DND-41 (cell line): ENCODE results near the gene JAM2.

Source experiments
- ATAC-seq: fragments of 200-7000 bp; cut with Tn5 transposase; 3 replicates; pipeline ENCODE4 v1.9.1; 2021; ENCODE audit warnings: low read depth; ENCODE audit not compliant: insufficient read depth
- DNase-seq: peaks from one replicate; pipeline ENCODE4 v3.0.0-alpha.2; 2020
- H2AFZ ChIP-seq: 2 replicates; pipeline ENCODE4 v1.6.0; 2012; ENCODE audit warnings: low read depth, low read length
- H3K27ac ChIP-seq: 2 replicates; pipeline ENCODE4 v1.5.1; 2012; ENCODE audit warnings: low read length, inconsistent platforms
- H3K27me3 ChIP-seq: fragments of 200-600 bp; sonication (generic); 2 replicates; pipeline ENCODE4 v1.6.0; 2012; ENCODE audit warnings: low read length, mild to moderate bottlenecking, inconsistent platforms; ENCODE audit not compliant: insufficient read depth, poor library complexity
- H3K36me3 ChIP-seq: 2 replicates; pipeline ENCODE4 v1.5.1; 2012; ENCODE audit warnings: low read length, inconsistent platforms; ENCODE audit not compliant: insufficient read depth
- H3K4me1 ChIP-seq: 2 replicates; pipeline ENCODE4 v1.5.1; 2012; ENCODE audit warnings: mild to moderate bottlenecking, low read length; ENCODE audit not compliant: insufficient read depth
- H3K4me2 ChIP-seq: 2 replicates; pipeline ENCODE4 v1.6.0; 2012; ENCODE audit warnings: mild to moderate bottlenecking, moderate library complexity, low read length, inconsistent platforms; ENCODE audit not compliant: insufficient read depth
- H3K4me3 ChIP-seq, 2 experiments: fragments of 200-600 bp in 1 of 2; shearing (Covaris generic) in 1 of 2; 2 replicates each; pipeline ENCODE4 v1.5.1; 2012 to 2016; ENCODE audit warnings: inconsistent platforms in 2 of 2, low read length in 2 of 2, mild to moderate bottlenecking in 2 of 2, low read depth in 1 of 2, moderate library complexity in 1 of 2
- H3K79me2 ChIP-seq: 2 replicates; pipeline ENCODE4 v1.6.0; 2012; ENCODE audit warnings: low read length, inconsistent platforms; ENCODE audit not compliant: insufficient read depth
- H3K9ac ChIP-seq: 2 replicates; pipeline ENCODE4 v1.6.0; 2012; ENCODE audit warnings: low read depth, mild to moderate bottlenecking, inconsistent platforms, low read length, moderate library complexity
- H3K9me3 ChIP-seq: 2 replicates; pipeline ENCODE4 v1.5.1; 2012; ENCODE audit warnings: low read length, moderate library complexity, mild to moderate bottlenecking, inconsistent platforms; ENCODE audit not compliant: insufficient read depth, severe bottlenecking
- H4K20me1 ChIP-seq: 2 replicates; pipeline ENCODE4 v1.6.0; 2012; ENCODE audit warnings: low read length; ENCODE audit not compliant: insufficient read depth
- CTCF ChIP-seq: IDR thresholded peaks from 2 replicates; pipeline ENCODE4 v1.5.1; 2012; ENCODE audit warnings: borderline replicate concordance, low read length, moderate library complexity, mild to moderate bottlenecking; ENCODE audit not compliant: poor library complexity, severe bottlenecking; ENCODE audit errors: extremely low read depth
- EZH2 ChIP-seq: IDR thresholded peaks from 3 replicates; pipeline ENCODE4 v1.6.1; 2012; ENCODE audit warnings: borderline replicate concordance, low read depth, mild to moderate bottlenecking, moderate library complexity, low read length, inconsistent platforms; ENCODE audit not compliant: severe bottlenecking

The JAM2 gene

GRCh38 chr21:25682382-25682781 lies 43.3 kb downstream of the JAM2 start:
- H3K4me2 ChIP-seq = no peak overlapping the region
- no peaks in the 10 kb centered on the region for H4K20me1 ChIP-seq
- H3K4me1 ChIP-seq = no peaks in the 10 kb centered on the region
- DNase-seq (no peak), ATAC-seq (no peak)
- H3K36me3 ChIP-seq = no peaks in the 10 kb centered on the region
- H3K79me2 ChIP-seq = no peaks in the 10 kb centered on the region
- H3K27me3 ChIP-seq = no peaks in the 10 kb centered on the region
- no peak overlapping the region for H3K27ac ChIP-seq
- TF ChIP-seq EZH2 (no peak), CTCF (no peak)
- H3K9me3 ChIP-seq = no peaks in the 10 kb centered on the region
- no peak overlapping the region for H2AFZ ChIP-seq
- H3K4me3 ChIP-seq = no peak overlapping the region
- no peak overlapping the region for H3K9ac ChIP-seq

- no peaks in the 10 kb centered on the region for H4K20me1 ChIP-seq
Measured at GRCh38 chr21:25687787-25688186, 48.7 kb downstream of the JAM2 start.

GRCh38 chr21:25688275-25689155 lies 49.5 kb downstream of the JAM2 start:
- H3K79me2 ChIP-seq = no peaks in the 10 kb centered on the region
- H3K4me1 ChIP-seq = no peaks in the 10 kb centered on the region
- no peak overlapping the region for H2AFZ ChIP-seq
- no peak overlapping the region for H3K4me2 ChIP-seq
- H3K27me3 ChIP-seq = no peaks in the 10 kb centered on the region
- DNase-seq (no peak), ATAC-seq (no peak)
- H3K9me3 ChIP-seq = no peaks in the 10 kb centered on the region
- TF ChIP-seq CTCF = no peak
- no peak for TF ChIP-seq EZH2
- H3K27ac ChIP-seq = no peak overlapping the region
- H3K9ac ChIP-seq = no peak overlapping the region
- no peaks in the 10 kb centered on the region for H4K20me1 ChIP-seq
- H3K4me3 ChIP-seq = no peak overlapping the region
- H3K36me3 ChIP-seq = no peaks in the 10 kb centered on the region

More at GRCh38 chr21:25687787-25688186, 48.7 kb downstream of the JAM2 start:
- DNase-seq (no peak), ATAC-seq (no peak)
- no peaks in the 10 kb centered on the region for H3K79me2 ChIP-seq
- no peak for TF ChIP-seq EZH2
- TF ChIP-seq CTCF = no peak
- H3K36me3 ChIP-seq = no peaks in the 10 kb centered on the region
- H3K9me3 ChIP-seq = no peaks in the 10 kb centered on the region
- H3K4me2 ChIP-seq = no peak overlapping the region
- H3K4me3 ChIP-seq = no peak overlapping the region
- no peaks in the 10 kb centered on the region for H3K4me1 ChIP-seq
- H3K27me3 ChIP-seq = no peaks in the 10 kb centered on the region
- H3K9ac ChIP-seq = no peak overlapping the region
- no peak overlapping the region for H2AFZ ChIP-seq
- no peak overlapping the region for H3K27ac ChIP-seq
